AG04450 (cell line): ENCODE results near the gene CDK14. TPM values are rescaled to one million over a fixed set of nuclear protein-coding genes. Genes with fewer than 3 reads are reported as not detected.
A peak's percentile ranks its signal among the peaks of the same experiment; 100 is the strongest.

ENCODE experiments used
- CTCF ChIA-PET: fragments of 300-600, 350-600 bp; formaldehyde crosslinking; extraction: SDS; loops from one replicate; lab custom pipeline; 2022; ENCODE audit warnings: antibody characterized with exemption, inconsistent platforms; lab: Charles Lee
- POLR2A ChIA-PET: fragments of 350-600 bp; formaldehyde crosslinking; extraction: SDS; loops from one replicate; lab custom pipeline; 2021; ENCODE audit warnings: antibody characterized with exemption, inconsistent platforms; lab: Yijun Ruan, JAX
- DNase-seq: peaks from one replicate; pipeline ENCODE4 v3.0.0-alpha.2; 2011; ENCODE audit warnings: low read depth, low spot score
- H3K27ac ChIP-seq: one replicate; pipeline ENCODE4 v1.5.1; 2012; ENCODE audit warnings: low read depth, low read length, control low read depth
- H3K27me3 ChIP-seq: one replicate; pipeline ENCODE4 v1.6.0; 2012; ENCODE audit warnings: low read length; ENCODE audit not compliant: control insufficient read depth, insufficient read depth
- H3K4me3 ChIP-seq: 2 replicates; pipeline ENCODE4 v1.5.1; 2011; ENCODE audit warnings: mild to moderate bottlenecking, low read depth, low read length, control low read depth
- H3K9me3 ChIP-seq: 2 replicates; pipeline ENCODE4 v1.5.1; 2012; ENCODE audit warnings: low read length; ENCODE audit not compliant: control insufficient read depth, insufficient read depth
- polyA plus RNA-seq: library from polyadenylated mRNA; depleted of rRNA; stranded (reverse); fragments of >200 nt; gene quantifications from 2 replicates; pipeline ENCODE4 v1.2.3, GENCODE V29; 2011
- TF ChIP-seq, protein P1 (sequence below): IDR thresholded peaks from 2 replicates; pipeline ENCODE4 v1.5.1; 2011; ENCODE audit warnings: low read depth, low read length, control low read depth, inconsistent platforms

CDK14 gene
- polyA plus RNA-seq, 1 experiment: 28.4 TPM

DNA sequence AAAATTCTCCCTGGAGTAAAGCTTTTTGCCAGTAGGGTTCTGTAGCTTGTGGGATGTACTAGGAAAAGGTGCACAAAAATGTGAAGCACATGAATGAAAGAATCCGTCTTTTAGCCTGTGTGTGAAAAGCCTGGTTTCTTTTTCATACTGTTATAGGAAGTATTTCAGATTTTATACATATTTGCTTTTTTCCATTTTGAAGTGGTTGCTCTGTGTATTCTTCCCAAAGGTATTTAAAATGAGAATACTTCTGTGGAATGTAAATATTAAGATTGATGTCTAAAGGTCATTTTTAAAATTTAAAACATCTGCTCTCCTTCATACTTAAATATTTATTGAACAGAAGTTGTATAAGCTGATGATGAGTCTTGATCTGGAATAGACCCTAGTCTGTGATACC, 96.8 kb downstream of the CDK14 start:
- CTCF ChIA-PET: interaction anchor here (0.9 to 1.7 kb wide), 6 partner anchors 8 to 341 kb away, joined by 4 to 7 read pairs (median 6); no protein-coding TSS in a partner anchor

DNA sequence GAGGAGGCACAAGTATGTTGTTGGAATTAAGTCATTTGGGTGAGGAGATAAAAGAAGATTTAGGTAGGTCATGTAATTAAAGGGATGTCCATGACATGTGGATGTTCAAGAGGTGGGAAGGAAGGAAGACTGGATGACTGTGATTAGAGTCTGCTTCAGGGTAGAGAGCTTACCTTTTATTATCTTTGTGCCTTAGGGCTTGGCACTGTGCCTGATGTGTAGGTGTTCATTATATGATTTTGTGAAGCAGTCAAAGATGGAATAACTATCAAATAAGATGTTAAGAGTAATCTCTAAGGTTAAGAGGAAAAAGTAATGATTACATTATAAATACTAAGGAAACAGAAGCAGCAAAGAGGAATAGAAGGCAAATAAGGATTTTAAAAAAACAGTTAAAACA, 97.8 kb downstream of the CDK14 start:
- Histone ChIP-seq H3K9me3 (no peaks in the 10 kb centered on the region), H3K4me3 (no peak overlapping the region), H3K27ac (no peak overlapping the region), H3K27me3 (no peaks in the 10 kb centered on the region)
- CTCF ChIA-PET: interaction anchor here (1.0 to 1.7 kb wide), 2 partner anchors 14 to 239 kb away, joined by 4 to 5 read pairs; no protein-coding TSS in a partner anchor
- TF ChIP-seq, protein P1, sequence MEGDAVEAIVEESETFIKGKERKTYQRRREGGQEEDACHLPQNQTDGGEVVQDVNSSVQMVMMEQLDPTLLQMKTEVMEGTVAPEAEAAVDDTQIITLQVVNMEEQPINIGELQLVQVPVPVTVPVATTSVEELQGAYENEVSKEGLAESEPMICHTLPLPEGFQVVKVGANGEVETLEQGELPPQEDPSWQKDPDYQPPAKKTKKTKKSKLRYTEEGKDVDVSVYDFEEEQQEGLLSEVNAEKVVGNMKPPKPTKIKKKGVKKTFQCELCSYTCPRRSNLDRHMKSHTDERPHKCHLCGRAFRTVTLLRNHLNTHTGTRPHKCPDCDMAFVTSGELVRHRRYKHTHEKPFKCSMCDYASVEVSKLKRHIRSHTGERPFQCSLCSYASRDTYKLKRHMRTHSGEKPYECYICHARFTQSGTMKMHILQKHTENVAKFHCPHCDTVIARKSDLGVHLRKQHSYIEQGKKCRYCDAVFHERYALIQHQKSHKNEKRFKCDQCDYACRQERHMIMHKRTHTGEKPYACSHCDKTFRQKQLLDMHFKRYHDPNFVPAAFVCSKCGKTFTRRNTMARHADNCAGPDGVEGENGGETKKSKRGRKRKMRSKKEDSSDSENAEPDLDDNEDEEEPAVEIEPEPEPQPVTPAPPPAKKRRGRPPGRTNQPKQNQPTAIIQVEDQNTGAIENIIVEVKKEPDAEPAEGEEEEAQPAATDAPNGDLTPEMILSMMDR: no peak
- no peak for DNase-seq
- POLR2A ChIA-PET: interaction anchor here (1.2 to 1.3 kb wide), 2 partner anchors 33 to 99 kb away, joined by 3 to 5 read pairs; no protein-coding TSS in a partner anchor

More for the DNA sequence above, 96.8 kb downstream of the CDK14 start:
- POLR2A ChIA-PET: interaction anchor here (0.6 to 1.3 kb wide), 5 partner anchors 13 to 98 kb away, joined by 3 to 8 read pairs (median 5); no protein-coding TSS in a partner anchor
- DNase-seq: peak; percentile 39
- TF ChIP-seq, protein P1: no peak
- H3K27me3 ChIP-seq: no peaks in the 10 kb centered on the region
- H3K9me3 ChIP-seq: no peaks in the 10 kb centered on the region
- H3K4me3 ChIP-seq: no peak overlapping the region
- H3K27ac ChIP-seq: no peak overlapping the region

DNA sequence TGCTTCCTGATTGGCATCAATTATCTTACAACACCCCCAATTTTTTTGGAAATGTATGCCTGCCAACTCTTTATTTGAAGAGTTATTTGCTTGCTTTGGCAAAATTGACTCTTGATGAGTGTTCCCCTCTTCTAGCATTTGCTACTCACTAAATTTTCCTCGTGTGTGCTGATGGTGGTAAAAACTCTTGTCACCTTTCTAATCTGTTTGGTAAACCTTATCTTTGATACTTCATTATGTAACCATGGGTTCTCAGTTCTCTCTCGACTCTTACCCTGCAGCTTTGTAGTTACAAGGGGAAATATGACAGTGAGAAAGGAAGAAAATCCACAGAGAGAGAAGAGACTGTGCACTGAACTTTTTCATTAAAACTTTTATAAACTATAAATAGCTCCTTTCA, 102.5 kb downstream of the CDK14 start:
- H3K4me3 ChIP-seq: no peak overlapping the region
- TF ChIP-seq, protein P1: no peak
- no peaks in the 10 kb centered on the region for H3K27me3 ChIP-seq
- ChIA-PET POLR2A (no interaction called here), CTCF (interaction anchor here (0.6 to 3.5 kb wide), 2 partner anchors 10 to 74 kb away, joined by 3 to 12 read pairs; no protein-coding TSS in a partner anchor)
- no peaks in the 10 kb centered on the region for H3K9me3 ChIP-seq
- DNase-seq: no peak
- no peak overlapping the region for H3K27ac ChIP-seq

DNA sequence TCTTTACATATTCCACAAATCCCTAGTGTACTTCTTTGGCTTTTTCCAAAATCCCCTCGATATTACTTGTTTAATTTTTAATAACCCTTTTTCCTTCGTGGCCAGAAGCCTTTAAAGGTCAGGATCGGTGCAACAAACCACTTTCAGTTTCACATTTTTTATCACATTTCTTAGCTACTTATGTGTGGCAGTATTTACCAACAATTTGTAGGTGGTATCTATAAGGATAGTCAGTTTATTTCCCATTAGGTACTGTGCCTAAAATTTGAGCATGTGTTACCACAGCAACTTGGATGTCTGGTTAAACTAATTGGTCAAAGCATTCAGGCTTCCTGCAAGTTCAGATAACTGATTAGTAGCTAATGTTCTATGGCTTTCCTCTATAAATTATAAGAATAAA, 104.9 kb downstream of the CDK14 start:
- CTCF ChIA-PET: interaction anchor here (0.9 to 1.8 kb wide), 2 partner anchors 9 to 108 kb away, joined by 3 to 7 read pairs; no protein-coding TSS in a partner anchor
- Histone ChIP-seq H3K4me3 (no peak overlapping the region), H3K9me3 (no peaks in the 10 kb centered on the region), H3K27me3 (no peaks in the 10 kb centered on the region), H3K27ac (no peak overlapping the region)
- DNase-seq: no peak
- POLR2A ChIA-PET: no interaction called here
- TF ChIP-seq, protein P1: no peak

DNA sequence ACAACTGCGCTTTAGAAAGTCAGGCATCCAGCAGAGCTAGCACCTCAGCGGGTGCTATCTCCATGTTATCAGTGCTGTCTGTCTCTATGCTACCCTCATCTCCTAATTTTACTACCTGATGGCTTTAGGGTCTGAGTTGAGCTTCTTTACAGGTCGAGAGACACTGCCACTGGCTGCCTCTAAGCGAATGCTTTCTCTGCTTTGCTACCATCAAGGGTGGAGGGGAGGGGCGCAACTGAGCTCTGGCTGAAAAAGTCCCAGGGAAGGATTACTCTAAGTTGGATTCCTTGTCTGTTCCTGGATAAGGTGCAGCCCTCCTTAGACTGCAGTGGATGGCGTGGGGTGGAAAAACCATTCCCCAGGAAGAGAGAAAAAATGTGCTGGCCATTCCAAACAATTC, 105.7 kb downstream of the CDK14 start:
- Histone ChIP-seq H3K27me3 (no peaks in the 10 kb centered on the region), H3K27ac (no peak overlapping the region), H3K9me3 (no peaks in the 10 kb centered on the region), H3K4me3 (no peak overlapping the region)
- ChIA-PET CTCF (interaction anchor here (0.6 to 1.8 kb wide), 4 partner anchors 10 to 109 kb away, joined by 3 to 7 read pairs (median 4); no protein-coding TSS in a partner anchor), POLR2A (no interaction called here)
- TF ChIP-seq, protein P1: no peak
- no peak for DNase-seq
